ENCODE data around the gene NOTCH4. TPM values are rescaled to one million over a fixed set of nuclear protein-coding genes. Genes with fewer than 3 reads are reported as not detected.
"Not testable (repeated sequence)": the region's sequence is repeated elsewhere in the genome, so short reads cannot be mapped to it uniquely, and the experiment has no call there.

Gene NOTCH4
- polyA plus RNA-seq, 6 donors from 2014 or later = 5.1 to 10.0 (median 8.4) TPM

DNA sequence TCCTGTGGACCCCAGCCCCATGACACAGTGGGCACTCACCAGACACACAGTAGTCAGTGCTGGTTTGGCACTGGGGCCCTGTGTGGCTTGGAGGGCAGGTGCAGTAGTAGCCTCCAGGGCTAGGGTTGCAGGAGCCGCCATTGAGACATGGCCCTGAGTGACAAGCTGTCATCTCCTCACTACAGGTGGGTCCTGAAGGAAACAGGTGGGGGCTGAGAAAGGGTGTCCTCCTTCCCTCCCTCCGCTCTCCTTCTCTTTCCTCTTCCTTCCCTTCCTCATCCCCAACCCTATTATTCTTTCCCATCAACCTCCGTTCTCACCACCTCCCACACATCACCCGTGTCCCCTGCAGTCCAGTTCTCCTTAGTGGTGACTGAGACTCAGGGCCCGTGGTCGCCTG, 10.2 kb downstream of the NOTCH4 start:
- DNase-seq = no peak
- H3K27me3 Mint-ChIP-seq = peaks cover 0 to 6% (median 0%) of the 10 kb centered on the region in 3 donors
- H3K27ac Mint-ChIP-seq = peak overlapping the region in 2 of 6 donors; percentile 5 to 26
- H3K4me1 Mint-ChIP-seq = peaks cover 6 to 19% (median 10%) of the 10 kb centered on the region in 3 donors
- H3K4me3 Mint-ChIP-seq = no peak overlapping the region
- no peaks in the 10 kb centered on the region for H3K9me3 Mint-ChIP-seq
- no peaks in the 10 kb centered on the region for H3K36me3 Mint-ChIP-seq
- ATAC-seq (ENCODE audit: low read depth in 2 of 2) = no peak

- Mint-ChIP-seq H3K4me3 (no peak overlapping the region), H3K27ac (peak overlapping the region in 2 of 6 donors; percentile 15 to 30), H3K4me1 (peaks cover 6 to 15% (median 10%) of the 10 kb centered on the region in 3 donors), H3K9me3 (no peaks in the 10 kb centered on the region), H3K36me3 (no peaks in the 10 kb centered on the region), H3K27me3 (no peaks in the 10 kb centered on the region)
- ATAC-seq (ENCODE audit: low read depth in 2 of 2) (no peak), DNase-seq (no peak)
These were observed 11.6 kb downstream of the NOTCH4 start for GRCh38 chr6:32212076-32212760.

DNA sequence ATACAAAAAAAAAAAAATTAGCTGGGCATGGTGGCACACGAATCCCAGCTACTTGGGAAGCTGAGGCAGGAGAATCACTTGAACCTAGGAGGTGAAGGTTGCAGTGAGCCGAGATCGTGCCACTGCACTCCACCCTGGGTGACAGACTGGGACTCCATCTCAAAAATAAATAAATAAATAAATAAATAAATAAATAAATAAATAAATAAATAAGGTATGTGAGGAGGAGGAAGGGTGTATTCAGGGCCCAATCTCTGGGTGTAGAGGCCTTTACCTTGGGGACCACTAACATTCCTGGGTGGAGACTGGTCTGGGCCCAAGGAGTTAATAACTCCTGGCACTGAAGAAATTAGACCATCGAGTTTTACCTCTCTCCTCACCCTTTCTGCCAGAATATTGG, 12.4 kb downstream of the NOTCH4 start:
- H3K4me1 Mint-ChIP-seq = peaks cover 6 to 10% (median 10%) of the 10 kb centered on the region in 3 donors
- DNase-seq; H3K27ac Mint-ChIP-seq; H3K27me3 Mint-ChIP-seq; H3K4me3 Mint-ChIP-seq; ATAC-seq (ENCODE audit: low read depth in 2 of 2); H3K36me3 Mint-ChIP-seq; H3K9me3 Mint-ChIP-seq: not testable (repeated sequence)

- Mint-ChIP-seq H3K9me3 (no peaks in the 10 kb centered on the region), H3K4me3 (no peak overlapping the region), H3K27me3 (peaks cover 0 to 1% (median under 1%) of the 10 kb centered on the region in 3 donors), H3K36me3 (no peaks in the 10 kb centered on the region), H3K27ac (peak overlapping the region in 1 of 6 donors; percentile 58), H3K4me1 (peaks cover 6 to 9% (median 9%) of the 10 kb centered on the region in 3 donors)
- no peak for DNase-seq
- ATAC-seq (ENCODE audit: low read depth in 2 of 2) = no peak
These were observed 13.7 kb downstream of the NOTCH4 start for GRCh38 chr6:32210191-32210601.

DNA sequence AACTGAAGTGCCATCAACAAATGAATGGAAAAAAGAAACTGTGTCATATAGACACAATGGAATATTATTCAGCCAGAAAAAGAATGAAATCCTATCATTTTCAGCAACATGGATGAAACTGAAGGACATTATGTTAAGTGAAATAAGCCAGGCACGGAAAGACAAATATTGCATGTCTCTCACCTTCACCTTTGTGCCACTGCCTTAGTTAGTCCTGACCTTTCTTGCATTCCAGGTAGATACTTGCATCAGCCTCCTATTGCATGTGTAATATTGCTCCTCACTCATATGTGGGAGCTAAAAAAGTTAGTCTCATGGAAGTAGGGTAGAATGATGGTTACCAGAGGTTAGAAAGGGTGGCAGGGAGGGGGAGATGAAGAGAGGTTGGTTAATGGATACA, 14.9 kb downstream of the NOTCH4 start:
- H3K9me3 Mint-ChIP-seq = no peaks in the 10 kb centered on the region
- H3K4me3 Mint-ChIP-seq = no peak overlapping the region
- peaks cover 0 to 11% (median 7%) of the 10 kb centered on the region in 3 donors for H3K27me3 Mint-ChIP-seq
- peaks cover under 1 to 1% (median under 1%) of the 10 kb centered on the region in 3 donors for H3K4me1 Mint-ChIP-seq
- no peaks in the 10 kb centered on the region for H3K36me3 Mint-ChIP-seq
- DNase-seq = no peak
- peak overlapping the region in 2 of 6 donors; percentile 21 to 28 for H3K27ac Mint-ChIP-seq
- no peak for ATAC-seq (ENCODE audit: low read depth in 2 of 2)

DNA sequence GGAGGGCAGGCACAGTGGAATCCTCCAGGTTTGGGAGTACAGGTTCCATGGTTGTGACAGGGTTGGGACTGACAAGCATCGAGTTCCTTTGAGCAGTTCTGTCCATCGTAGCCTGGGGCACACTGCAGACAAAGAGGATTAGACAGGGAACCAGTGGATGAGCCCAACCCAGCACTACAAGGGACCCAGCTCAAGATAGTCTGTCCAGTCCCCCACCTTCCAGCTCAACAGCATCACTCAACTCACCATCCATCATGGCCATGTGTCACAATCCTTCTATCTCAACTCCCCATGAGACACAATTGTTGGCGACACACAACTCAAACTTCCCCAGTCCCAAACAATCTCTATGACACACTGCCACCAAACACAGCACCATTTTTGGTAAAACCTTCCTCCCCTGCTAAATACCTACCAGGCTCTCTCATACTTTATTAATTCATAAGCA, 19.6 kb downstream of the NOTCH4 start:
- ATAC-seq (ENCODE audit: low read depth in 2 of 2) = no peak
- no peaks in the 10 kb centered on the region for H3K9me3 Mint-ChIP-seq
- DNase-seq = no peak
- H3K4me1 Mint-ChIP-seq = no peaks in the 10 kb centered on the region
- peaks cover 0 to 23% (median 7%) of the 10 kb centered on the region in 3 donors for H3K27me3 Mint-ChIP-seq
- H3K4me3 Mint-ChIP-seq = no peak overlapping the region
- H3K36me3 Mint-ChIP-seq = no peaks in the 10 kb centered on the region
- H3K27ac Mint-ChIP-seq = peak overlapping the region in 1 of 6 donors; percentile 79

DNA sequence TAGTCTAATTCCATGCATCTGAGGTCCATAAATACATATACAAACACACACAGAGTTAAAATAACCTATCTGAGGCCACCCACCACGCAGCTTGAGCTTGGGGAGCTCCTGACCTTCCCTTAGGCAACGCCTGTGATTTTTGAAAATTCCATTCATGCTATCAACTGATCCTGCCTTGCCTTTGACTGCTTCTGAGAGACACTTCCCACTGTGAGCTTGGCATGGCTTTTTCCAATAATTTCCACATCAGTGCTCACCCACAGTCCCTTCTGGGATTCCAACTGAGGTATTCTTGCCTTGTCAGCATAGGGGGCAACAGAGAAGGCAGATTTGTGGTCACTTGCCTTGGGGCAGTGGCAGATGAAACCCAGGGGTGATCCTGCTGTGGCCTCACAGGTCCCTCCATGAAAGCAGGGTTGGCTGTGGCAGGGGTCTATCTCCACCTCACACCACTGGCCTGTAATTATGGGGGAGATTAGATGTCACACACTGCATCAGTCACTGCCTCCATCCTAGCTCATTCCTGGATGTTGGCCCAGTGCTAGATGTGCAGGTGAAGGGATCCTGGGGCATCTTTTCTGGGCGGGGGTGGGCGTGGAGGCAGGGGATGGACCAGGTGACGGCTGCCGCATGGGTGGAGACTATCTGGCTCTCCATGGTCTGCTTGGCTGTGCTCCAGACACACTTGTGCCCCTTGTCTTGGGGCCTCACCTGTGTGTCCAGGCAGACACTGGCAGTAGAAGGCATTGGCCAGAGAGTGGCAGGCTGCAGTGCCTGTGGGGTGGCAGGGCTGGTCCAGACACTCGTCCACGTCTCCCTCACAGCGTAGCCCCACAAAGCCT, 20.2 kb downstream of the NOTCH4 start:
- Mint-ChIP-seq H3K4me1 (no peaks in the 10 kb centered on the region), H3K27me3 (peaks cover 0 to 23% (median 7%) of the 10 kb centered on the region in 3 donors), H3K4me3 (no peak overlapping the region), H3K27ac (peak overlapping the region in 2 of 6 donors; percentile 33 to 43), H3K9me3 (no peaks in the 10 kb centered on the region), H3K36me3 (no peaks in the 10 kb centered on the region)
- no peak for ATAC-seq (ENCODE audit: low read depth in 2 of 2)
- no peak for DNase-seq

GRCh38 chr6:32202186-32202585, 21.7 kb downstream of the NOTCH4 start:
- Mint-ChIP-seq H3K4me3 (no peak overlapping the region), H3K27me3 (peaks cover 0 to 23% (median 7%) of the 10 kb centered on the region in 3 donors), H3K9me3 (no peaks in the 10 kb centered on the region), H3K36me3 (no peaks in the 10 kb centered on the region), H3K4me1 (peaks cover 0 to 1% (median under 1%) of the 10 kb centered on the region in 3 donors), H3K27ac (no peak overlapping the region)
- ATAC-seq (ENCODE audit: low read depth in 2 of 2) (no peak), DNase-seq (no peak)

DNA sequence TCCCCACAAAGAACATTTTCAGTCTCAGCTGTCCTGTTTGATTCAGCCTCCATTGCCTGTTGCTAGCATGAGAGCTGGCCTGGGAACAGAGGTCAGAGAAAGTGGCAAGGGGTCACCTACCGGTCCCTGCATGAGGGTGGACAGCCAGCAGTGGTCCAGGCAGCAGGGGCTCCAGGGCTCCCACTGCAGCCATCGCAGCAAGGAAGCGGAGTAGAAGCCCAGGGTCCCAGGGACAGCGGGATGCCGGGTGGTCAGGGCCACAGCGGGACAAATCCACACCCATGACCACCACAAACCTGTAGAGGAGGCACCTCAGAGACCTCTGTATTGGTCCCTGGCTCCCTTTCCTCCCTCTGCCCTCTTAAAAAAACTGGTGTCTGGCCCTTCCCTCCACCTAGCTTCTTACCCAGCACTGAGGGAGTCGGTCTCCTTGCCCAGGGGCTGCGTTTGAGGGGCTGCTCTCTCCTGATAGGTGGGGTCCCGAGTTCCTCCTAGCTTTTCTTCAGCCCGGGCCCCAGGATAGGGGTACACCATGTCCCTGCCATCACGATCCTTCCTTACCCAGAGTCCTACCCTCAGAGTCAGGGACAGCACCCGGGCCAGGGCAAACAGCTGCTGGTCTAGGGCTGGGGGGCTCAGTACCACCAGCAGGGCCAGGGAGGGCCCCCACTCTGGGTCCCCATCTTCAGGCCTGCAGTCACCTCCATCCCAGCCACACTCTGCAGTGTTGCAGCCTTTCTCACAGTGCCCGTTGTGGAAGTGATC, 23.0 kb downstream of the NOTCH4 start:
- Mint-ChIP-seq H3K4me3 (peak overlapping the region in 1 of 8 donors; percentile 4), H3K9me3 (no peaks in the 10 kb centered on the region), H3K27ac (peak overlapping the region in 1 of 6 donors; percentile 28)

DNA sequence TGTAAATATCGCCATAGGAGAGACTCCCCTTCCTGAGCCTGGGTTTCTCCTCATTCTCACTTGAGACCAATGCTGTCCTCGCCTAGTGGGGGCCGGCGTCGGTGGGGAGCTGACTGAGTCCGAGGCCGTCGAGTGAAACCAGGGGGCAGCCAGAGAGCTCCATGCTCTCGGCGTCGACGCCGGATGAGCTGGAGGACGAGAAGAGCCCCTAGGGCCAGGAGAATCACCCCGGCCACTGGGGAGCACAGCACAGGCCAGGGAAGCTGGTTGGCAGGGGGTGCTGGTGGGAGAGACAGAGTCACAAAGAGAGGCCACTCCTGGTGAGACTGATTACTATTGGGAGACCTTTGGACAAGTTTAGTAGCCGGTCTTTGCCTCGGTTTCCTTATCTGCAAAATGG, 25.0 kb downstream of the NOTCH4 start:
- H3K36me3 Mint-ChIP-seq = no peaks in the 10 kb centered on the region
- H3K9me3 Mint-ChIP-seq = no peaks in the 10 kb centered on the region
- H3K4me3 Mint-ChIP-seq = peak overlapping the region in 3 of 8 donors; percentile 20 to 66 (median 53)
- H3K27me3 Mint-ChIP-seq = peaks cover 0 to 12% (median 0%) of the 10 kb centered on the region in 3 donors
- H3K4me1 Mint-ChIP-seq = peaks cover 28 to 32% (median 28%) of the 10 kb centered on the region in 3 donors
- ATAC-seq (ENCODE audit: low read depth in 2 of 2) (no peak), DNase-seq (no peak)
- peak overlapping the region in 4 of 6 donors; percentile 49 to 100 (median 87) for H3K27ac Mint-ChIP-seq

More for the DNA sequence above, 23.0 kb downstream of the NOTCH4 start:
- DNase-seq (no peak), ATAC-seq (ENCODE audit: low read depth in 2 of 2) (no peak)
- Mint-ChIP-seq H3K36me3 (no peaks in the 10 kb centered on the region), H3K27me3 (peaks cover 0 to 23% (median 7%) of the 10 kb centered on the region in 3 donors), H3K4me1 (peaks cover 10 to 14% (median 13%) of the 10 kb centered on the region in 3 donors)

DNA sequence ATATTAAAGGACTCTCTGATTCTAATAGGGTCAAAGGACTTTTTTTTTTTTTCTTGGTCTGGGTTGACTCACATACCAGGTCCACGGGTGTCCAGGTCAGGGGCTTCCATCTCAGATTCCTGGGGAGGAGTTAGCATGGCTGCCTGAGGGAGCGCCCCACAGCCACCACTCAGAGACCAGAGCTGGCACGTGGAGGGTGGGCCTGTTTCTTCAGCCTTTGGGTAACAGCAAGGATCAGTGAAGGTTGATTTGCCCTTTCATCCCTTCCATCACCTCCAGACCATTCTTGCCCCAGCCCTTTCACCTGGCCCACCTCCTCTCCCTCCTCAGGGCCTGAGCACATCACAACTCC, 25.5 kb downstream of the NOTCH4 start:
- H3K9me3 Mint-ChIP-seq = no peaks in the 10 kb centered on the region
- peaks cover 33 to 38% (median 33%) of the 10 kb centered on the region in 3 donors for H3K4me1 Mint-ChIP-seq
- H3K27me3 Mint-ChIP-seq = peaks cover 0 to 8% (median 0%) of the 10 kb centered on the region in 3 donors
- H3K27ac Mint-ChIP-seq = peak overlapping the region in 4 of 6 donors; percentile 74 to 100 (median 86)
- H3K36me3 Mint-ChIP-seq = no peaks in the 10 kb centered on the region
- peak overlapping the region in 4 of 8 donors; percentile 28 to 66 (median 54) for H3K4me3 Mint-ChIP-seq
- DNase-seq = no peak
- ATAC-seq (ENCODE audit: low read depth in 2 of 2) = no peak

- peak overlapping the region; percentile 92 to 100 (median 98) for H3K4me3 Mint-ChIP-seq
- ATAC-seq (ENCODE audit: low read depth in 2 of 2) = no peak
- peaks cover 0 to 3% (median 0%) of the 10 kb centered on the region in 3 donors for H3K27me3 Mint-ChIP-seq
- peaks cover 0 to 8% of the 10 kb centered on the region in 2 donors for H3K36me3 Mint-ChIP-seq
- H3K9me3 Mint-ChIP-seq = no peaks in the 10 kb centered on the region
- peak; percentile 23 for DNase-seq
- H3K27ac Mint-ChIP-seq = peak overlapping the region; percentile 99 to 100 (median 100)
- H3K4me1 Mint-ChIP-seq = peaks cover 42 to 48% (median 44%) of the 10 kb centered on the region in 3 donors
These were observed 26.9 kb downstream of the NOTCH4 start for GRCh38 chr6:32196682-32197616.
